Thyroid gland (tissue), 4 donors: ENCODE measurements around the gene TAF3. TPM values are rescaled to one million over a fixed set of nuclear protein-coding genes. Genes with fewer than 3 reads are reported as not detected.

Experiments
- DNase-seq, 2 donors: peaks; one replicate each; pipeline ENCODE4 v3.0.0-alpha.2; 2019
- H3K27ac ChIP-seq, 3 donors: fragments of 200-600 bp; sonication (generic); 1 replicate in 2 of 3; 2 replicates in 1 of 3; pipeline ENCODE4 v1.5.1; 2016 to 2019; ENCODE audit warnings: mild to moderate bottlenecking in 1 of 3, moderate library complexity in 1 of 3
- H3K27me3 ChIP-seq: fragments of 200-600 bp; sonication (generic); one replicate; pipeline ENCODE4 v1.5.1; 2019
- H3K36me3 ChIP-seq, 2 donors: fragments of 200-600 bp; sonication (generic); one replicate each; pipeline ENCODE4 v1.5.1; 2016 to 2019
- H3K4me1 ChIP-seq, 2 donors: fragments of 200-600 bp; sonication (generic); one replicate each; pipeline ENCODE4 v1.5.1; 2017 to 2019
- H3K4me3 ChIP-seq, 3 donors: fragments of 200-600 bp; sonication (generic); replicated peaks in 1 of 3; 1 replicate in 2 of 3; 2 replicates in 1 of 3; pipeline ENCODE4 v1.5.1; 2016; ENCODE audit warnings: mild to moderate bottlenecking in 1 of 3
- H3K9me3 ChIP-seq: fragments of 200-600 bp; sonication (generic); one replicate; pipeline ENCODE4 v1.5.1; 2017
- CTCF ChIP-seq, 6 experiments: fragments of 200-600 bp in 3 of 6; fragments of 450-650 bp in 3 of 6; sonication (generic) in 3 of 6; IDR thresholded peaks; one replicate each; pipeline ENCODE4 v1.5.1; 2016 to 2019; ENCODE audit warnings: antibody characterized with exemption in 6 of 6, mild to moderate bottlenecking in 2 of 6, inconsistent platforms in 1 of 6, moderate library complexity in 1 of 6
- POLR2A ChIP-seq, 2 donors: fragments of 450-650 bp; IDR thresholded peaks; one replicate each; pipeline ENCODE4 v1.6.1; 2017; ENCODE audit warnings: antibody characterized with exemption in 2 of 2, mild to moderate bottlenecking in 2 of 2, moderate library complexity in 1 of 2
- WGBS, 2 donors: methylation state at CpG; one replicate each; pipeline ENCODE4 v1.1.5; 2017; 5-methylcytosine and 5-hydroxymethylcytosine counted together
- intact Hi-C: fragments of 100-400 bp; cut with DNase I; formaldehyde crosslinking; loops from one replicate; pipeline ENCODE4 v1.15.1; 2023
- total RNA-seq, 4 donors: library from RNA; depleted of rRNA; stranded (reverse); fragments of >200 nt; gene quantifications; one replicate each; pipeline ENCODE4 v1.2.3, GENCODE V29; 2016

TAF3 gene
- total RNA-seq, 4 donors from 2014 or later: 6.7 to 11.0 (median 8.6) TPM

- Histone ChIP-seq H3K27ac (no peak overlapping the region), H3K4me1 (peaks cover 35 to 66% of the 10 kb centered on the region in 2 donors), H3K9me3 (no peaks in the 10 kb centered on the region), H3K36me3 (no peaks in the 10 kb centered on the region), H3K4me3 (peak overlapping the region in 1 of 3 donors; percentile 20), H3K27me3 (peaks cover 74% of the 10 kb centered on the region)
- intact Hi-C loops: no loop called here
- 6 to 7% methylated on average over 23 to 48 of the region's 51 CpGs for WGBS, 2 donors
- no peak for TF ChIP-seq CTCF (IDR thresholded peaks at IDR 0.05)
- TF ChIP-seq POLR2A (IDR thresholded peaks at IDR 0.05): no peak
- no peak for DNase-seq
These were observed 230.9 kb downstream of the TAF3 start for GRCh38 chr10:8049045-8049864.

GRCh38 chr10:8049865-8050555 is 231.7 kb downstream of the TAF3 start:
- no peak for TF ChIP-seq POLR2A (IDR thresholded peaks at IDR 0.05)
- no peak for TF ChIP-seq CTCF (IDR thresholded peaks at IDR 0.05)
- Histone ChIP-seq H3K27me3 (peaks cover 67% of the 10 kb centered on the region), H3K9me3 (no peaks in the 10 kb centered on the region), H3K4me3 (peak overlapping the region in 2 of 3 donors; percentile 20 to 25), H3K27ac (no peak overlapping the region), H3K4me1 (peaks cover 34 to 59% of the 10 kb centered on the region in 2 donors), H3K36me3 (no peaks in the 10 kb centered on the region)
- intact Hi-C loops: loop anchor here (10.0 kb wide), 1 partner anchor 825 kb away; no protein-coding TSS in a partner anchor
- DNase-seq: no peak
- WGBS, 2 donors: 2 to 3% methylated on average over 20 to 40 of the region's 68 CpGs

GRCh38 chr10:8050556-8051108 is 232.3 kb downstream of the TAF3 start:
- peaks cover 30 to 52% of the 10 kb centered on the region in 2 donors for H3K4me1 ChIP-seq
- WGBS, 2 donors: 0 to 1% methylated on average over 2 to 14 of the region's 60 CpGs
- peak in 1 of 2 donors; percentile 38 for DNase-seq
- H3K36me3 ChIP-seq: no peaks in the 10 kb centered on the region
- TF ChIP-seq CTCF (IDR thresholded peaks at IDR 0.05): no peak
- TF ChIP-seq POLR2A (IDR thresholded peaks at IDR 0.05): no peak
- peak overlapping the region in 2 of 3 donors; percentile 20 to 25 for H3K4me3 ChIP-seq
- intact Hi-C loops: loop anchor here (10.0 kb wide), 1 partner anchor 824 kb away; no protein-coding TSS in a partner anchor
- H3K9me3 ChIP-seq: no peaks in the 10 kb centered on the region
- H3K27me3 ChIP-seq: peaks cover 61% of the 10 kb centered on the region
- H3K27ac ChIP-seq: no peak overlapping the region

- no peak for DNase-seq
- Histone ChIP-seq H3K4me3 (peak overlapping the region in 1 of 3 donors; percentile 20), H3K27ac (no peak overlapping the region), H3K27me3 (peaks cover 57% of the 10 kb centered on the region), H3K4me1 (peaks cover 31 to 47% of the 10 kb centered on the region in 2 donors), H3K36me3 (no peaks in the 10 kb centered on the region), H3K9me3 (no peaks in the 10 kb centered on the region)
- intact Hi-C loops: loop anchor here (10.0 kb wide), 1 partner anchor 824 kb away; no protein-coding TSS in a partner anchor
- TF ChIP-seq POLR2A (IDR thresholded peaks at IDR 0.05) (no peak), CTCF (IDR thresholded peaks at IDR 0.05) (no peak)
- WGBS, 2 donors: 11 to 18% methylated on average over 39 to 47 of the region's 52 CpGs
These were observed 233.0 kb downstream of the TAF3 start for GRCh38 chr10:8051109-8051821.
